ENCODE results near the gene NSFL1C. TPM values are rescaled to one million over a fixed set of nuclear protein-coding genes. Genes with fewer than 3 reads are reported as not detected.

NSFL1C gene
- total RNA-seq, 1 experiment from 2014 or later, result 119 TPM

GRCh38 chr20:1415667-1416468, 50.8 kb downstream of the NSFL1C start:
- H3K9me3 Mint-ChIP-seq (ENCODE audit: unreplicated experiment), result peaks cover 9% of the 10 kb centered on the region
- no peak overlapping the region for H3K4me3 Mint-ChIP-seq (ENCODE audit: unreplicated experiment)
- no peaks in the 10 kb centered on the region for H3K27me3 ChIP-seq (replicated peaks; ENCODE audit: control insufficient read depth, insufficient read depth, low read length)
- CTCF ChIA-PET, result no interaction called here
- H3K4me3 ChIP-seq (ENCODE audit: low read depth, low read length), result no peak overlapping the region
- intact Hi-C loops (cut with micrococcal nuclease; ENCODE audit: unreplicated experiment), result no loop called here
- POLR2A ChIA-PET, result no interaction called here
- no peaks in the 10 kb centered on the region; the same call in 1 of the 2 replicates for H3K4me1 ChIP-seq
- H3K36me3 ChIP-seq (ENCODE audit: control insufficient read depth, insufficient read depth, low read length), result no peaks in the 10 kb centered on the region
- H3K27me3 Mint-ChIP-seq (ENCODE audit: insufficient read depth, unreplicated experiment), result no peaks in the 10 kb centered on the region
- no TSS peak for BruUV-seq (replicated peaks)
- no peaks in the 10 kb centered on the region for H3K36me3 Mint-ChIP-seq (ENCODE audit: insufficient read depth, unreplicated experiment)
- H3K9me3 ChIP-seq, result peaks cover 11% of the 10 kb centered on the region; the same call in 1 of the 2 replicates
- H3K27ac Mint-ChIP-seq (ENCODE audit: unreplicated experiment), result no peak overlapping the region
- no peaks in the 10 kb centered on the region for H3K4me1 Mint-ChIP-seq (ENCODE audit: low read depth, unreplicated experiment)
- TF ChIP-seq, protein P1, sequence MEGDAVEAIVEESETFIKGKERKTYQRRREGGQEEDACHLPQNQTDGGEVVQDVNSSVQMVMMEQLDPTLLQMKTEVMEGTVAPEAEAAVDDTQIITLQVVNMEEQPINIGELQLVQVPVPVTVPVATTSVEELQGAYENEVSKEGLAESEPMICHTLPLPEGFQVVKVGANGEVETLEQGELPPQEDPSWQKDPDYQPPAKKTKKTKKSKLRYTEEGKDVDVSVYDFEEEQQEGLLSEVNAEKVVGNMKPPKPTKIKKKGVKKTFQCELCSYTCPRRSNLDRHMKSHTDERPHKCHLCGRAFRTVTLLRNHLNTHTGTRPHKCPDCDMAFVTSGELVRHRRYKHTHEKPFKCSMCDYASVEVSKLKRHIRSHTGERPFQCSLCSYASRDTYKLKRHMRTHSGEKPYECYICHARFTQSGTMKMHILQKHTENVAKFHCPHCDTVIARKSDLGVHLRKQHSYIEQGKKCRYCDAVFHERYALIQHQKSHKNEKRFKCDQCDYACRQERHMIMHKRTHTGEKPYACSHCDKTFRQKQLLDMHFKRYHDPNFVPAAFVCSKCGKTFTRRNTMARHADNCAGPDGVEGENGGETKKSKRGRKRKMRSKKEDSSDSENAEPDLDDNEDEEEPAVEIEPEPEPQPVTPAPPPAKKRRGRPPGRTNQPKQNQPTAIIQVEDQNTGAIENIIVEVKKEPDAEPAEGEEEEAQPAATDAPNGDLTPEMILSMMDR (IDR thresholded peaks at IDR 0.05; ENCODE audit: insufficient read depth in 1 of 2, low read depth in 1 of 2, low read length in 1 of 2, severe bottlenecking in 1 of 2, unreplicated experiment in 1 of 2), result no peak
- peak in 1 of 2 experiments; percentile 68 for DNase-seq

- POLR2A ChIA-PET, result no interaction called here
- H3K9me3 Mint-ChIP-seq (ENCODE audit: unreplicated experiment), result peaks cover 9% of the 10 kb centered on the region
- Histone ChIP-seq H3K9me3 (peaks cover 13% of the 10 kb centered on the region), H3K27me3 (replicated peaks; ENCODE audit: control insufficient read depth, insufficient read depth, low read length) (no peaks in the 10 kb centered on the region), H3K36me3 (ENCODE audit: control insufficient read depth, insufficient read depth, low read length) (no peaks in the 10 kb centered on the region), H3K4me3 (ENCODE audit: low read depth, low read length) (no peak overlapping the region), H3K4me1 (no peaks in the 10 kb centered on the region; the same call in 1 of the 2 replicates)
- intact Hi-C loops (cut with micrococcal nuclease; ENCODE audit: unreplicated experiment), result no loop called here
- H3K27me3 Mint-ChIP-seq (ENCODE audit: insufficient read depth, unreplicated experiment), result no peaks in the 10 kb centered on the region
- H3K4me3 Mint-ChIP-seq (ENCODE audit: unreplicated experiment), result no peak overlapping the region
- H3K27ac Mint-ChIP-seq (ENCODE audit: unreplicated experiment), result no peak overlapping the region
- no peaks in the 10 kb centered on the region for H3K36me3 Mint-ChIP-seq (ENCODE audit: insufficient read depth, unreplicated experiment)
- TF ChIP-seq, protein P1 (IDR thresholded peaks at IDR 0.05; ENCODE audit: insufficient read depth in 1 of 2, low read depth in 1 of 2, low read length in 1 of 2, severe bottlenecking in 1 of 2, unreplicated experiment in 1 of 2), result no peak
- CTCF ChIA-PET, result no interaction called here
- DNase-seq, result no peak
- BruUV-seq (replicated peaks), result no TSS peak
- H3K4me1 Mint-ChIP-seq (ENCODE audit: low read depth, unreplicated experiment), result no peaks in the 10 kb centered on the region
Measured at GRCh38 chr20:1414982-1415381, 51.7 kb downstream of the NSFL1C start.

DNA sequence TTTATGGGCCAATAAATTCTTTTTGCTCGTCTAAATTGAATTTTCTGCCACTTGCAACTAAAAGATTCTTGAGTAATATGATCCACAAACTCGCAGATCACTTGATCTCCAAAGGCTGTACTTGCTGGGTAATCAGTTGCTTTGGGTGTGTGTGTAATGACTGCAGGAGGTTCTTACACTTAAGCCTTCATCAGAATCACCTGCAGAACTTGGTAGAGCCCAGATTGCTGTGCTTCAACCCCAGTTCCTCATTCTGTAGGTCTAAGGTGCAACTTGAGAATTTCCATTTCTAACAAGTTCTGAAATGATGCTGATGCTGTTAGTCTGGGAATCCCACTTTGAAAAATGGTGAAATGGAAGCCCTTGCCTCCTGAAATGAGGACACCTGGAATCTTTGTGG, 60.8 kb downstream of the NSFL1C start:
- Mint-ChIP-seq H3K9me3 (ENCODE audit: unreplicated experiment) (peaks cover 11% of the 10 kb centered on the region), H3K27me3 (ENCODE audit: insufficient read depth, unreplicated experiment) (no peaks in the 10 kb centered on the region), H3K4me1 (ENCODE audit: low read depth, unreplicated experiment) (peaks cover 9% of the 10 kb centered on the region), H3K4me3 (ENCODE audit: unreplicated experiment) (no peak overlapping the region), H3K36me3 (ENCODE audit: insufficient read depth, unreplicated experiment) (peaks cover 4% of the 10 kb centered on the region), H3K27ac (ENCODE audit: unreplicated experiment) (no peak overlapping the region)
- Histone ChIP-seq H3K4me1 (peaks cover 10% of the 10 kb centered on the region), H3K4me3 (ENCODE audit: low read depth, low read length) (no peak overlapping the region), H3K36me3 (ENCODE audit: control insufficient read depth, insufficient read depth, low read length) (no peaks in the 10 kb centered on the region), H3K9me3 (peaks cover 11% of the 10 kb centered on the region), H3K27me3 (replicated peaks; ENCODE audit: control insufficient read depth, insufficient read depth, low read length) (no peaks in the 10 kb centered on the region)
- POLR2A ChIA-PET, result no interaction called here
- DNase-seq, result no peak
- intact Hi-C loops (cut with micrococcal nuclease; ENCODE audit: unreplicated experiment), result no loop called here
- BruUV-seq (replicated peaks), result no TSS peak
- CTCF ChIA-PET, result no interaction called here
- TF ChIP-seq, protein P1 (IDR thresholded peaks at IDR 0.05; ENCODE audit: insufficient read depth in 1 of 2, low read depth in 1 of 2, low read length in 1 of 2, severe bottlenecking in 1 of 2, unreplicated experiment in 1 of 2), result no peak
